NCI-H226 (cell line): Measurements from ENCODE around the gene PCLO.
"Not testable (repeated sequence)": the region's sequence is repeated elsewhere in the genome, so short reads cannot be mapped to it uniquely, and the experiment has no call there.

Experiments
- DNase-seq: peaks from one replicate; pipeline ENCODE4 v3.0.0-alpha.2; 2015

Gene PCLO

GRCh38 chr7:82959528-82959927 lies 203.2 kb downstream of the PCLO start:
- DNase-seq: no peak

- DNase-seq: no peak
These were observed 205.2 kb downstream of the PCLO start for GRCh38 chr7:82957521-82957920.

- no peak for DNase-seq
These were observed 209.2 kb downstream of the PCLO start for GRCh38 chr7:82953324-82954027.

- no peak for DNase-seq
These were observed 212.2 kb downstream of the PCLO start for GRCh38 chr7:82950436-82950835.

- DNase-seq: no peak
These were observed 217.2 kb downstream of the PCLO start for GRCh38 chr7:82945480-82945879.

- no peak for DNase-seq
These were observed 217.6 kb downstream of the PCLO start for GRCh38 chr7:82945056-82945455.

GRCh38 chr7:82932516-82932915 lies 230.2 kb downstream of the PCLO start:
- no peak for DNase-seq

GRCh38 chr7:82926477-82926876 lies 236.2 kb downstream of the PCLO start:
- DNase-seq: no peak

GRCh38 chr7:82925331-82925730 lies 237.4 kb downstream of the PCLO start:
- DNase-seq: no peak

GRCh38 chr7:82906502-82906901 lies 256.2 kb downstream of the PCLO start:
- DNase-seq: no peak

- DNase-seq: no peak
These were observed 257.8 kb downstream of the PCLO start for GRCh38 chr7:82904871-82905270.

GRCh38 chr7:82901098-82901497 lies 261.6 kb downstream of the PCLO start:
- DNase-seq: not testable (repeated sequence)

- no peak for DNase-seq
These were observed 265.2 kb downstream of the PCLO start for GRCh38 chr7:82897500-82897899.

- not testable (repeated sequence) for DNase-seq
These were observed 268.3 kb downstream of the PCLO start for GRCh38 chr7:82894341-82894740.

- no peak for DNase-seq
These were observed 276.4 kb downstream of the PCLO start for GRCh38 chr7:82886324-82886723.

- no peak for DNase-seq
These were observed 296.8 kb downstream of the PCLO start for GRCh38 chr7:82865856-82866255.

GRCh38 chr7:82859106-82859850 lies 303.4 kb downstream of the PCLO start:
- DNase-seq: peak; percentile 45

- DNase-seq: no peak
These were observed 311.6 kb downstream of the PCLO start for GRCh38 chr7:82851121-82851520.

- DNase-seq: peak; percentile 20
These were observed 320.9 kb downstream of the PCLO start for GRCh38 chr7:82841828-82842227.

- no peak for DNase-seq
These were observed 322.6 kb downstream of the PCLO start for GRCh38 chr7:82840061-82840460.

GRCh38 chr7:82839555-82839954 lies 323.1 kb downstream of the PCLO start:
- DNase-seq: no peak

GRCh38 chr7:82839063-82839462 lies 323.6 kb downstream of the PCLO start:
- DNase-seq: no peak

- DNase-seq: no peak
These were observed 324.4 kb downstream of the PCLO start for GRCh38 chr7:82838314-82838713.

GRCh38 chr7:82823073-82823472 lies 339.6 kb downstream of the PCLO start:
- no peak for DNase-seq

- DNase-seq: no peak
These were observed 341.6 kb downstream of the PCLO start for GRCh38 chr7:82821037-82821436.
